Keratinocyte (primary cell): ENCODE data around the gene RB1.

Experiments
- EZH2 ChIP-seq: IDR thresholded peaks from one replicate; pipeline ENCODE4 v1.6.1; 2012; ENCODE audit warnings: inconsistent platforms, mild to moderate bottlenecking, low read length, moderate library complexity
- TF ChIP-seq, protein P1 (sequence below), 3 experiments: IDR thresholded peaks in 1 of 3; conservative IDR thresholded peaks in 1 of 3; optimal IDR thresholded peaks in 1 of 3; 2 replicates in 2 of 3; 3 replicates in 1 of 3; pipeline versions ENCODE3 to v1.5.1; 2011; ENCODE audit warnings: low read length in 3 of 3, mild to moderate bottlenecking in 3 of 3, moderate library complexity in 2 of 3, control low read depth in 1 of 3, inconsistent platforms in 1 of 3; ENCODE audit not compliant: insufficient read depth in 2 of 3; ENCODE audit errors: extremely low read depth in 1 of 3

DNA sequence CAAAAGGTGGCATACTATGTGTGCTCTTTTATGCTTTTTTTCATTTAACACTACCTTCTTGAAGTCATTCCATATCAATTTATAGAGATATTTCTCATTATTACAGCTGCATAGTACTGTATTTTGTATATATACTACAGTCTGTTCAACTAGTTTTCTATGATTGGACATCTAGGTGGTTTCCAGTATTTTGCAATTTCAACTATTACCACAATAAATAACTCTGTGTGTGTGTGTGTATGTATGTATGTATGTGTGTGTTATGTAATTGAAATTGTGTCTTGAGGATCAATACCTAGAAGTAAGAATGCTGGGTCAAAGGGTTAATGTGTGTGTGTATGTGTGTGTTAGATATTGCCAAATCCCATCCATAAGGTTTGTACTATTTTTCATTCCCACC, 102.3 kb downstream of the RB1 start:
- TF ChIP-seq, protein P1, sequence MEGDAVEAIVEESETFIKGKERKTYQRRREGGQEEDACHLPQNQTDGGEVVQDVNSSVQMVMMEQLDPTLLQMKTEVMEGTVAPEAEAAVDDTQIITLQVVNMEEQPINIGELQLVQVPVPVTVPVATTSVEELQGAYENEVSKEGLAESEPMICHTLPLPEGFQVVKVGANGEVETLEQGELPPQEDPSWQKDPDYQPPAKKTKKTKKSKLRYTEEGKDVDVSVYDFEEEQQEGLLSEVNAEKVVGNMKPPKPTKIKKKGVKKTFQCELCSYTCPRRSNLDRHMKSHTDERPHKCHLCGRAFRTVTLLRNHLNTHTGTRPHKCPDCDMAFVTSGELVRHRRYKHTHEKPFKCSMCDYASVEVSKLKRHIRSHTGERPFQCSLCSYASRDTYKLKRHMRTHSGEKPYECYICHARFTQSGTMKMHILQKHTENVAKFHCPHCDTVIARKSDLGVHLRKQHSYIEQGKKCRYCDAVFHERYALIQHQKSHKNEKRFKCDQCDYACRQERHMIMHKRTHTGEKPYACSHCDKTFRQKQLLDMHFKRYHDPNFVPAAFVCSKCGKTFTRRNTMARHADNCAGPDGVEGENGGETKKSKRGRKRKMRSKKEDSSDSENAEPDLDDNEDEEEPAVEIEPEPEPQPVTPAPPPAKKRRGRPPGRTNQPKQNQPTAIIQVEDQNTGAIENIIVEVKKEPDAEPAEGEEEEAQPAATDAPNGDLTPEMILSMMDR (optimal IDR thresholded peaks at IDR 0.05 in 1 of 3, IDR thresholded peaks at IDR 0.05 in 1 of 3, conservative IDR thresholded peaks at IDR 0.05 in 1 of 3; ENCODE audit: extremely low read depth in 1 of 3, insufficient read depth in 2 of 3, low read length in 3 of 3) = no peak
- no peak for TF ChIP-seq EZH2
